GM19467 (cell line): ENCODE measurements around the gene SDK1.

Experiments used
- ATAC-seq: cut with Tn5 transposase; IDR thresholded peaks from one replicate; pipeline ENCODE4 v1.9.1; 2021; ENCODE audit warnings: mild to moderate bottlenecking, moderate library complexity; ENCODE audit not compliant: unreplicated experiment

SDK1 gene

GRCh38 chr7:3767917-3768777 is 467.1 kb downstream of the SDK1 start:
- ATAC-seq, result no peak

DNA sequence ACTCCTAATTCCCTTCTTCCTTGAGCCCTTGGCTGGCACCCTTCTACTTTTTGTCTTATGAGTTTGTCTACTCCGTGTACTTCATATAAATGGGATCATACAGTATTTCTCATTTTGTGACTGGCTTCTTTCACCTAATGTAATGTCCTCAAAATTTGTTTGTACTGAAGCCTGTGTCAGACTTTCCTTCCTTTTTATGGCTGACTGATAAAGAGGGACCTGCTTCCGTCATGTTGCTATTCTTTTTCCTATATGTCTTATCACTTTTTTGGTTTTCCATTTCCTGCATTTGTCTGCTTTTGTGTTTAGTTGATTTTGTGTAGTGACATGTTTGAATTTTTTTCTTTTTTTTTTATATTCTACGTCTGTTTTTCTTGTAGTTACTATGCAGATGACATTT is 470.9 kb downstream of the SDK1 start:
- no peak for ATAC-seq

DNA sequence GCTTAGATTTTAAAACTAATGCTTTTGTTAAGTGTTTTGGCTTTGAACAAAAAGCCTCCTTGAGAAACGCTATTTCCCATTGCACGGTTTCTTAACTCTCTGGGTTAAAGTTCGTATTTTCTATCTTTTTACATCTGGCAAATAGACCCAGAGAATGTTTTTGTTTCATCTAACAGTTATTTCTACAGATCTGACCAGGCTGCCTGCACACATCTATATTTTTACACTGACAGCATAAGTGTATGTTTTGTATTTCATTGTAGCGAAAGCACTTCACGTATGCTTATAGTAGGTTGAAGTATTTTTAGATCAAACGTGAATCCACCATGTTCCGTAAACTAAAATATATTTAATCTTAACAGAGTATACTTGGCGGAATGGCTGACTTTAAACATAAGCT is 477.3 kb downstream of the SDK1 start:
- no peak for ATAC-seq

GRCh38 chr7:3780016-3780415 is 479.0 kb downstream of the SDK1 start:
- ATAC-seq, result no peak

GRCh38 chr7:3780525-3780924 is 479.5 kb downstream of the SDK1 start:
- ATAC-seq, result no peak

- no peak for ATAC-seq
Observed at GRCh38 chr7:3781607-3782006, 480.6 kb downstream of the SDK1 start.

GRCh38 chr7:3787717-3788264 is 486.7 kb downstream of the SDK1 start:
- ATAC-seq, result no peak

DNA sequence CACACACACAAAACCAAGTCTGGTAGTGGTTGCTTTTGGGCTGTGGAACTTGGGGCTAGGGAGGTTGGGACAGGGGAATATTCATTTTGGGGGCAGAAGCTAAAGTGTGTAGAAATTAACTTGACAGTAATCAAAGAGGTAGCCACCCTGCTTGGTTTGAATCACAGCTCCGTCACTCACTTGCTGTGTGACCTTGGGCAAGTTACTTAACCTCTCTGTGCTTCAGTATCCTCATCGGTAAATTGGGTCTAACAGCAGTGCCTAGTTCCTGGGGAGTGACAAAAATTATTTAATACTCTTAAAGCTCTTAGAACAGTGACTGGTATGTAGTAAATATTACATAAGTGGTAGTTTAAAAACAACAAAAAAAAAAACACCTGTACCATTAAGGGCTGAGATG is 489.8 kb downstream of the SDK1 start:
- no peak for ATAC-seq

DNA sequence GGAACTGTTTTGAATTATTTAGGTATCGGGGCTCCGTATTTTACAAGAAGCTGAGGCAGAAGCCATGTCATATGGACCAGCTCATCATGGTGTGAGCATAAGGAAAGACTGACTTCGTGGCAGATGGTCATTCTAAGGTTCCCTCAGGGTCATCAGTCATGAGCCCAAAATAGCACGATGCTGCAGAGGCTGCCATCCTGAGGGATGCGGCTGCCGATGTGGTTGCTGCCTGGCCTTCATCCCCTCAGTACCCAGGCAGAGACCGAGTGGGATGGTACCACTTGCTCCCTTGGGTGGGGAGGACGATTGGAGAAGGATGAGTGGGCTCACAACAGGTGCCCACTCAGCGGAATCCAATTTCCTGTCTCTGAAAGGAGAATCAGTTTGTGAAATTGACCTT is 490.3 kb downstream of the SDK1 start:
- no peak for ATAC-seq

- no peak for ATAC-seq
Observed at GRCh38 chr7:3795141-3795540, 494.1 kb downstream of the SDK1 start.

GRCh38 chr7:3795781-3796180 is 494.7 kb downstream of the SDK1 start:
- ATAC-seq, result no peak

DNA sequence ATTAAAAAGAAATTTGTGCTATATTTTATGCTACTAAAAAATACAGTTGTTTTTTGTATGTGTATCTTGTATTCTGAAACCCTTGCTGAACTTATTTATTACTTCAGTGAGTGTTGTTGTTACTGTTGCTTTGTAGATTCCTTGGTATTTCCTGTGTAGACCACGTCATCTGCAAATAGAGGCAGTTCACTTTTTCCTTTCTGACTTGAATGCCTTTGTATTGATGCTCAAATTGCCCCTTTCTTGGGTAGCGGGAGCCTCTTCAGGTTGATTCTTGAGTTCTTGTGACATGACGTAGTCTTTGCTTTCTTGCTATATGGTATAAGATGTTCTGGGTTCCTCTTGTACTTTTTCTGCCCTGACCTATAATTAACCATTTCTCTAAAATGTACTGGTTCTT is 504.1 kb downstream of the SDK1 start:
- no peak for ATAC-seq

DNA sequence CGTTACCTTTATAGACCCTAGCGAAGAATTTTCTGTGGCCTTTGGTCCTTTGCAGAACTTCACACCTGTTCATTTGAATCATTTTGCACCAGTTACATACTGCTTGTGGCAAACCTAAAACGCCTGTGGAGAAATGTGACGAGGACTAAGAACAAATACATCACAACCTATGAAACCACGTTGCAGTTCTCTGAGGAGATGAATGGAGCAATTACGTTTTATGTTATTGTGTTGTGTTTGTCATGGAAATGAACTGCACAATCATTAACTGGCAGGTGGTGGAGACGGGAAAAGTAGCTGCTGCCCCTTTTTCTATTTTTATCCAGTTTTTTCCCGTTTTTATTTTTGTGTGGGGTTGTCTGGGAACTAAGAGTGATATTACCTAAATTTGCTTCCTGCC is 505.5 kb downstream of the SDK1 start:
- no peak for ATAC-seq

GRCh38 chr7:3807824-3808223 is 506.8 kb downstream of the SDK1 start:
- ATAC-seq, result no peak

GRCh38 chr7:3821488-3821887 is 520.4 kb downstream of the SDK1 start:
- no peak for ATAC-seq

DNA sequence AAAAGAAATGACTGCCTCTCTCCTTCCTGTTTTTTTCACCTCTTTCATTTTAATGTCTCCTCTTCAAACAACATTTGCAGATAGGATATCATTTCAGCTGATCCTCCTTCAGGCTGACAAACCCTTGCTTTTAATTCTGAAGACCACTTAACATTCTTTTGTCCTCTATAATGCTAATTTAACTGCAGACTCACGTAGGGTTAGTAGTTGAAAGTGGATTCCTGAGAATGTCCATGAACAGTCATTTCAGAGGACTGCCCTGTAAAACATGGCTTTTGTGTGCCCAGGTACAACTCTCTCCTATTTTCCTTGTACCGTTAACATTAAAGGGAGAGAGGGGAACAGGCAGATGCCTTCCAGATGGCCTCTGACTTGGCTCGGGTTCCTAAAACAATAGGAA is 524.4 kb downstream of the SDK1 start:
- no peak for ATAC-seq

GRCh38 chr7:3832199-3832598 is 531.1 kb downstream of the SDK1 start:
- no peak for ATAC-seq

DNA sequence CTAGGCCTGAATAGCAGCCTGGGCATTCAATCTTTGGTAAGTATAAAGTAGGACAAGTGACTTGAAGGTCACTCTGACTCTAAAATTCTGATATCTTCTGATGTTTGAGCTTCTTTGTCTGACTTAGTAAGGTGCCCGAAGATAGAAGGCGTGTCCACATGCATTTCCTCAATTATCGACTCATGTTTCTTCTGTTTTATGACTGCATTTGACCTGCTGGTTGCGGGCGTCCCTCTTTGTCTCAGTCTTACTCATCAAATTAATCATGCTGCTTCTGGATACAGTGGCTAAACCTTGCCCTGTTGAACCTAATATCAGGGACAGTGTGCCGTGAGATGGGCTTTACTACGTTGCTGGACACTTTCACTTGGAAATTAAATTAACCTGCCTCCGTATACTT is 534.1 kb downstream of the SDK1 start:
- ATAC-seq, result no peak

GRCh38 chr7:3836855-3837254 is 535.8 kb downstream of the SDK1 start:
- ATAC-seq, result no peak

- ATAC-seq, result no peak
Observed at GRCh38 chr7:3844540-3845151, 543.6 kb downstream of the SDK1 start.

GRCh38 chr7:3846738-3847137 is 545.7 kb downstream of the SDK1 start:
- ATAC-seq, result no peak

- ATAC-seq, result no peak
Observed at GRCh38 chr7:3847336-3847735, 546.3 kb downstream of the SDK1 start.
